Mesothelial cell of epicardium (in vitro differentiated cells): ENCODE data around the gene ANK3. TPM values are rescaled to one million over a fixed set of nuclear protein-coding genes. Genes with fewer than 3 reads are reported as not detected.

ENCODE experiments used
- DNase-seq, 2 experiments: peaks; one replicate each; pipeline ENCODE4 v3.0.0; 2021; ENCODE audit warnings: low spot score in 2 of 2; ENCODE audit not compliant: unreplicated experiment in 2 of 2
- H3K27ac Mint-ChIP-seq: 2 replicates; pipeline ENCODE4 v1.8.0; 2021; ENCODE audit warnings: mixed read lengths
- H3K27me3 Mint-ChIP-seq: 2 replicates; pipeline ENCODE4 v1.8.0; 2021; ENCODE audit warnings: low read depth, mixed read lengths
- H3K36me3 Mint-ChIP-seq: 2 replicates; pipeline ENCODE4 v1.8.0; 2021; ENCODE audit warnings: mixed read lengths
- H3K4me1 Mint-ChIP-seq: 2 replicates; pipeline ENCODE4 v1.8.0; 2021; ENCODE audit warnings: mixed read lengths
- H3K4me3 Mint-ChIP-seq: 2 replicates; pipeline ENCODE4 v1.8.0; 2021; ENCODE audit warnings: mild to moderate bottlenecking, moderate library complexity, mixed read lengths
- H3K9me3 Mint-ChIP-seq: 2 replicates; pipeline ENCODE4 v1.8.0; 2021; ENCODE audit warnings: mixed read lengths
- total RNA-seq: library from RNA; stranded (reverse); gene quantifications from 3 replicates; pipeline ENCODE4 v1.2.1, GENCODE V29; 2021
- TF ChIP-seq, protein P1 (sequence below): fragments of 200-600 bp; sonication (generic); IDR thresholded peaks from one replicate; pipeline ENCODE4 v1.5.0; 2021; ENCODE audit warnings: antibody characterized with exemption; ENCODE audit not compliant: unreplicated experiment

Gene ANK3
- total RNA-seq, 1 donor from 2014 or later = 242 TPM

DNA sequence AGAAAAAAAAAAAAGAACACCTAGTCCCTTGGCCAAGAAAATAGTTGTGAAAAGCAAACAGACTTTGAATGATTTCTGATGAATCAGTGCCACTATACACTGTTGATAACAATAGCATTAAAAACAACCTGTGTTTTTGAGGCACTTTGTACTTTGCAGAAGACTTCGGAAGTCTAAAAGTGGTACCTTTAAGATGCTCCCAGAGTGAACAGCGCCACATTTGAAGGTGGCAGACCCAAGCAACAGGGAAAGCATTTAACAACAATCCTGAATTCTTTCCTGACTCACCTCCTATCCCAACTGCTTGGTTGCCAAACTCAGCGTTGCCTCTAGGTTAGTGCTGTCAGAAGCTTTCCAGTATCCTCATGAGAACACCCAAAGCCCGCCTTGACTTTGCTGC lies 380.9 kb downstream of the ANK3 start:
- H3K27ac Mint-ChIP-seq = peak overlapping the region; percentile 66
- H3K36me3 Mint-ChIP-seq = peaks cover 6% of the 10 kb centered on the region
- TF ChIP-seq, protein P1, sequence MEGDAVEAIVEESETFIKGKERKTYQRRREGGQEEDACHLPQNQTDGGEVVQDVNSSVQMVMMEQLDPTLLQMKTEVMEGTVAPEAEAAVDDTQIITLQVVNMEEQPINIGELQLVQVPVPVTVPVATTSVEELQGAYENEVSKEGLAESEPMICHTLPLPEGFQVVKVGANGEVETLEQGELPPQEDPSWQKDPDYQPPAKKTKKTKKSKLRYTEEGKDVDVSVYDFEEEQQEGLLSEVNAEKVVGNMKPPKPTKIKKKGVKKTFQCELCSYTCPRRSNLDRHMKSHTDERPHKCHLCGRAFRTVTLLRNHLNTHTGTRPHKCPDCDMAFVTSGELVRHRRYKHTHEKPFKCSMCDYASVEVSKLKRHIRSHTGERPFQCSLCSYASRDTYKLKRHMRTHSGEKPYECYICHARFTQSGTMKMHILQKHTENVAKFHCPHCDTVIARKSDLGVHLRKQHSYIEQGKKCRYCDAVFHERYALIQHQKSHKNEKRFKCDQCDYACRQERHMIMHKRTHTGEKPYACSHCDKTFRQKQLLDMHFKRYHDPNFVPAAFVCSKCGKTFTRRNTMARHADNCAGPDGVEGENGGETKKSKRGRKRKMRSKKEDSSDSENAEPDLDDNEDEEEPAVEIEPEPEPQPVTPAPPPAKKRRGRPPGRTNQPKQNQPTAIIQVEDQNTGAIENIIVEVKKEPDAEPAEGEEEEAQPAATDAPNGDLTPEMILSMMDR = no peak
- H3K27me3 Mint-ChIP-seq = no peaks in the 10 kb centered on the region
- peaks cover 8% of the 10 kb centered on the region for H3K9me3 Mint-ChIP-seq
- no peak overlapping the region for H3K4me3 Mint-ChIP-seq
- DNase-seq = no peak
- peaks cover 24% of the 10 kb centered on the region for H3K4me1 Mint-ChIP-seq

DNA sequence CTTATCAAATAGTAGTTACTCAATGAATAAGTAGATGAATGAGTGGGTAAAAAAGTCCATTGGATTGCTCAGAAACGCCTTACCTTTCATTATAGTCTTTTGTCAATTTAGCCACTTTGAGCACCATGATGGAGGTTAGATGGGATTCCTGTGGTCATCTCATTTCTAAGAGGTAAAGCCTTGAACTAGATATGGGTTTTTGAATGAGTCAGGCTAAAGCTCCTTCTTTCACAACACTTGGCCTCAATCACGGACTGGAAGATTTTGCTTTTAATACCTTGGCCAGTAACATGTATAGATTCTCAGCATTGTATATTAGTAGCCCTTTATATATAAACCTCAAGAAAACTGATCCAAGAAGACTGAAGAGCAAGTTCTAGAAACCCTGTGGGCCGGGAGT lies 383.6 kb downstream of the ANK3 start:
- no peaks in the 10 kb centered on the region for H3K36me3 Mint-ChIP-seq
- DNase-seq = no peak
- no peaks in the 10 kb centered on the region for H3K9me3 Mint-ChIP-seq
- TF ChIP-seq, protein P1 = no peak
- H3K27me3 Mint-ChIP-seq = no peaks in the 10 kb centered on the region
- peaks cover 30% of the 10 kb centered on the region for H3K4me1 Mint-ChIP-seq
- H3K27ac Mint-ChIP-seq = no peak overlapping the region
- H3K4me3 Mint-ChIP-seq = no peak overlapping the region

DNA sequence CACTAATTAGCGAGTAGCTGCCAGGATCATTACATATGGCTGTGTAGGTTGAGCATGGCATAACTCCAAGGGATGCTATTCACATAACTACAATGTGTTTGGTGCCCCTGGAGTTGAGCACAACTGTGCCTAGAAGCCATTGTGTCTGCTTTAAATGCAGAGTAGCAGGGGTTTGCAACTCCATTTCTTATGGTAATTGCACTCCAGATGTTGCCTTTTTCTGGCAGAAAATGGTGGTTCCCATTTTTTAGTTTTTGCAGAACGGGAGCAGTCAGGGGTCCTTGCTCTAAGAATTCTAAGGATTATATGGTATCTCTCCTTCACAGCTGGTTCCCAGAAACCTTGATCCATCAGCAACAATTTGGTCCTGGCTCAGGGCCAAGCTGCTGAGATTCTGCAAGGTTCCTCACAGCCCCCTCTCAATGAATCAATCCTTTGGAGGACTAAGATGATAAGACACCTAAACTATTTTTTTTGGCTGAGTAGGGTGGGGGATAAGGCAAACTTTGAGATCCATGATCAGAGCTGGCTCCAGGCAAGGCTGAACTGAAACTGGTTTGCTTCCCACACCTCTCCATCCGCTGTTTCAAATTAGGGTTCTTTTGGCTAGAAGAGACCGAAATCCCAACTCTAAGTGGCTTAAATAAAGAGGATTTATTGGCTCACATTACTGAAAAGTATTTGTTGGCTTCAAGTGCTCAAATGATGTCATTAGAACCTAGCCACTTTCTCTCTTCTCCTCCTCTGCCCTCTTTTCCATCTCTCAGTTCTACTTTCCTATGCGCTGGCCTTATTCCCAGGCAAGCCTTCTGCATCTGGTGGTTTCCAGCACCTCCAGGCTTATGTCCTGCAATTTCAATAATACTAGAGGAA lies 385.8 kb downstream of the ANK3 start:
- peak overlapping the region; percentile 26 for H3K27ac Mint-ChIP-seq
- peak; percentile 43 to 69 for DNase-seq
- H3K36me3 Mint-ChIP-seq = peaks cover 6% of the 10 kb centered on the region
- peaks cover 6% of the 10 kb centered on the region for H3K9me3 Mint-ChIP-seq
- H3K27me3 Mint-ChIP-seq = no peaks in the 10 kb centered on the region
- peaks cover 15% of the 10 kb centered on the region for H3K4me1 Mint-ChIP-seq
- TF ChIP-seq, protein P1 = no peak
- no peak overlapping the region for H3K4me3 Mint-ChIP-seq

DNA sequence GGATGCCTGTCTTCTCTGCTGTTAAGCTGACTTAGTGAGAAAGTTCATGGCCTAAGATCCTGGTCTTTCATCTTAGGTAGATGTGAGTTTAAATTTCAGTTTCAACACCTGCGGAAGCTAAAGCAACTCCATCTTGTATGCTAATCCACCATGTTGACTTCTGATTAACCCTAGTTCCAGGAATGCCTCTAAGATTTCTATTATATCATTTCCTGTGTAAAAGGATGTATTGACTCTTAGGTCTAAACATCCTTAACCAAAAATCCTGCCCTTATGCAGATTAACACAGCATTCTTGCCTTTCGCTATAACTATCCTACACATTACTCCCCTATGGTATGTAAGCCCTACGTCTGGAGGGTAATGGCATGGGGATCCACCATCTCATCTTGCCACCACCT lies 388.9 kb downstream of the ANK3 start:
- Mint-ChIP-seq H3K4me3 (no peak overlapping the region), H3K4me1 (peaks cover 24% of the 10 kb centered on the region), H3K27ac (no peak overlapping the region), H3K27me3 (no peaks in the 10 kb centered on the region), H3K36me3 (peaks cover 8% of the 10 kb centered on the region), H3K9me3 (peaks cover 10% of the 10 kb centered on the region)
- no peak for DNase-seq
- TF ChIP-seq, protein P1 = no peak

DNA sequence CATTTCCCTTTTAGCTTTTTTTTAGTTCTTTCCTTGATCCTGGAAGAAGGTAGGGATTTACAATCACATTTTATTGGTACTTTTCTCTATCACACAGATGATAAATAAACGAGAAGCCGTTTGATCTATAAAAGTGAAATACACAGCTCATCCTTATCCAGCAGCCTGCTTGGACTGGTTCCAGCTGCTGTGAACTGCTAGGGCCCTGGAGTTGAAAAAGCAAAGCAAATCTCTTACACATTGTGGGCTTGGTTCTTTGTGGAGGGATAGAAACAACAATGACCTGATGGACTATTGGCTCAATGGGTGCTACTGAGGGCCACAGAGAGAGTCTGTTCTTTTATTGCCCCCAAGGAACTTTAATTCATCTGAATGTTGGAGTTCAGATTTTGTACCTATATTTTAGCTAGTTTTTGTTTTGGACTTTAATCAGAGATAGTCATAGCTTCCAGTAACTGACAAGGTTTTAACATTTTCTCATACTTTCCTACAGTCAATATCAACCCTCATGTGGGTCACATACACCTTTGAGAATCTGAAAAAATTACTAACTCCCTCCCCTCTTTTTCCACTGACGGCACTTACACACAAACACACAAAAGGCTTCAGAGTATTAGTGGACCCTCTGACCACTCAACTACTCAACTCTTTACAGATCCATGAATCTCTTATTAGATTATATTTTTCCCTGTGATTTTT lies 391.7 kb downstream of the ANK3 start:
- Mint-ChIP-seq H3K9me3 (peaks cover 12% of the 10 kb centered on the region), H3K4me1 (peaks cover 24% of the 10 kb centered on the region), H3K27ac (peak overlapping the region; percentile 55), H3K36me3 (peaks cover 10% of the 10 kb centered on the region), H3K4me3 (no peak overlapping the region), H3K27me3 (no peaks in the 10 kb centered on the region)
- DNase-seq = no peak
- TF ChIP-seq, protein P1 = no peak
